Neural progenitor cell (in vitro differentiated cells): Measurements from ENCODE around the gene PUS1. TPM values are rescaled to one million over a fixed set of nuclear protein-coding genes. Genes with fewer than 3 reads are reported as not detected.
A peak's percentile ranks its signal among the peaks of the same experiment; 100 is the strongest.

ENCODE experiments used
- DNase-seq: peaks from one replicate; pipeline ENCODE4 v3.0.0-alpha.2; 2016; ENCODE audit warnings: low spot score
- H2AFZ ChIP-seq: fragments of 200-600 bp; sonication (generic); replicated peaks from 2 replicates; pipeline ENCODE4 v1.6.1; 2016; ENCODE audit warnings: antibody characterized with exemption
- H3F3A ChIP-seq: fragments of 200-600 bp; sonication (generic); 2 replicates; pipeline ENCODE4 v1.6.1; 2016; ENCODE audit warnings: antibody characterized with exemption, low read depth
- H3K27ac ChIP-seq: fragments of 200-600 bp; sonication (generic); 2 replicates; pipeline ENCODE4 v1.5.1; 2016; ENCODE audit warnings: mild to moderate bottlenecking
- H3K27me3 ChIP-seq: fragments of 200-600 bp; sonication (generic); 2 replicates; pipeline ENCODE4 v1.6.1; 2016; ENCODE audit warnings: mild to moderate bottlenecking, moderate library complexity
- H3K36me3 ChIP-seq: fragments of 200-600 bp; sonication (generic); 2 replicates; pipeline ENCODE4 v1.5.1; 2016
- H3K4me1 ChIP-seq: fragments of 200-600 bp; sonication (generic); 2 replicates; pipeline ENCODE4 v1.6.1; 2016; ENCODE audit warnings: mixed run types
- H3K4me2 ChIP-seq: fragments of 200-600 bp; sonication (generic); 2 replicates; pipeline ENCODE4 v1.6.1; 2016
- H3K4me3 ChIP-seq: fragments of 200-600 bp; sonication (generic); 2 replicates; pipeline ENCODE4 v1.5.1; 2016
- H3K79me2 ChIP-seq: fragments of 200-600 bp; sonication (generic); 2 replicates; pipeline ENCODE4 v1.6.1; 2016; ENCODE audit warnings: low read depth
- H3K9ac ChIP-seq: fragments of 200-600 bp; sonication (generic); 2 replicates; pipeline ENCODE4 v1.6.1; 2016
- H3K9me3 ChIP-seq: fragments of 200-600 bp; sonication (generic); 2 replicates; pipeline ENCODE4 v1.5.1; 2016; ENCODE audit warnings: low read depth
- H4K20me1 ChIP-seq: fragments of 200-600 bp; sonication (generic); 2 replicates; pipeline ENCODE4 v1.6.1; 2016; ENCODE audit warnings: low read depth
- H3K27ac Mint-ChIP-seq: 3 replicates; pipeline ENCODE4 v1.8.0; 2021; ENCODE audit warnings: mixed read lengths
- H3K27me3 Mint-ChIP-seq: 2 replicates; pipeline ENCODE4 v1.8.0; 2022; ENCODE audit warnings: low read depth, mild to moderate bottlenecking, inconsistent platforms, moderate library complexity, mixed read lengths; ENCODE audit not compliant: insufficient read depth
- H3K36me3 Mint-ChIP-seq: 3 replicates; pipeline ENCODE4 v1.8.0; 2021; ENCODE audit warnings: mixed read lengths
- H3K4me1 Mint-ChIP-seq: 3 replicates; pipeline ENCODE4 v1.8.0; 2021; ENCODE audit warnings: mixed read lengths
- H3K4me3 Mint-ChIP-seq: 3 replicates; pipeline ENCODE4 v1.8.0; 2021; ENCODE audit warnings: mild to moderate bottlenecking, moderate library complexity, mixed read lengths
- H3K9me3 Mint-ChIP-seq: 3 replicates; pipeline ENCODE4 v1.8.0; 2020; ENCODE audit warnings: mixed read lengths
- CTCF ChIP-seq: fragments of 200-600 bp; sonication (generic); IDR thresholded peaks from 2 replicates; pipeline ENCODE4 v1.5.1; 2017; ENCODE audit warnings: antibody characterized with exemption, mild to moderate bottlenecking
- EZH2 ChIP-seq: fragments of 200-600 bp; sonication (generic); IDR thresholded peaks from 2 replicates; pipeline ENCODE4 v1.6.1; 2017; ENCODE audit warnings: antibody characterized with exemption, mild to moderate bottlenecking, moderate library complexity
- EZH2phosphoT487 ChIP-seq: fragments of 200-600 bp; sonication (generic); IDR thresholded peaks from 2 replicates; pipeline ENCODE4 v1.6.1; 2017; ENCODE audit warnings: antibody characterized with exemption
- total RNA-seq: library from RNA; depleted of rRNA; stranded (reverse); fragments of >200 nt; gene quantifications from 2 replicates; pipeline ENCODE4 v1.2.3, GENCODE V29; 2015; ENCODE audit warnings: low replicate concordance

Gene PUS1
- total RNA-seq, 1 donor from 2014 or later: 15.9 TPM

- Histone ChIP-seq H3K9me3 (no peaks in the 10 kb centered on the region), H3K27me3 (no peaks in the 10 kb centered on the region), H2AFZ (no peak overlapping the region), H3K9ac (no peak overlapping the region), H3K36me3 (no peaks in the 10 kb centered on the region), H3K4me1 (no peaks in the 10 kb centered on the region), H3K4me3 (no peak overlapping the region), H3K4me2 (no peak overlapping the region), H3K79me2 (peaks cover 100% of the 10 kb centered on the region), H3F3A (no peaks in the 10 kb centered on the region), H4K20me1 (peaks cover 1% of the 10 kb centered on the region), H3K27ac (no peak overlapping the region)
- Mint-ChIP-seq H3K27ac (no peak overlapping the region), H3K36me3 (peaks cover 18% of the 10 kb centered on the region), H3K9me3 (no peaks in the 10 kb centered on the region), H3K4me1 (no peaks in the 10 kb centered on the region), H3K4me3 (no peak overlapping the region), H3K27me3 (peaks cover 7% of the 10 kb centered on the region)
- TF ChIP-seq CTCF (no peak), EZH2 (no peak), EZH2phosphoT487 (no peak)
- DNase-seq: no peak
These were observed 42.1 kb downstream of the PUS1 start for GRCh38 chr12:131971226-131971625.

DNA sequence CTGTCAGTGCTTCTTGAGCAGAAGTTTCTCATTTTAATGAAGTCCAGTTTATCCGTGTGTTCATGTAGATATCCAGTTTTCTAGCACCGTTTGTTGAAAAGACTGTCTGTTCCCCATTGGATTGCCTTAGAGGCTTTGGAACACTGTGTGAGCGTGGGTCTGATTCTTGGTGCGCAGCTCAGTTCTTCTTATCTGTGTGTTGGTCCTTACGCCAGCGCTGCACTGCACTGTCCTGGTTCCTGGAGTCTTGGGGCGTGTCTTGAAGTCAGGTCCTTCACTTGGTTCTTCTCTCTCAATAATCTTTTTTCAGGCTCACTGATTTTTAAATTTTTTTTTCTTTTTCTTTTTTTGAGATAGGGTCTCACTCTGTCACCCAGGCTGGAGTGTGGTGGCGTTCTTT, 46.2 kb downstream of the PUS1 start:
- H3K9ac ChIP-seq: no peak overlapping the region
- DNase-seq: no peak
- Mint-ChIP-seq H3K9me3 (no peaks in the 10 kb centered on the region), H3K36me3 (peaks cover 18% of the 10 kb centered on the region), H3K4me1 (no peaks in the 10 kb centered on the region), H3K27ac (peak overlapping the region; percentile 32), H3K27me3 (peaks cover 4% of the 10 kb centered on the region), H3K4me3 (no peak overlapping the region)
- no peak overlapping the region for H2AFZ ChIP-seq
- no peak for TF ChIP-seq EZH2phosphoT487
- TF ChIP-seq EZH2: no peak
- no peak for TF ChIP-seq CTCF
- H3K27me3 ChIP-seq: no peaks in the 10 kb centered on the region
- no peak overlapping the region for H3K4me2 ChIP-seq
- H3K4me3 ChIP-seq: no peak overlapping the region
- no peaks in the 10 kb centered on the region for H3K9me3 ChIP-seq
- H3K36me3 ChIP-seq: no peaks in the 10 kb centered on the region
- H4K20me1 ChIP-seq: no peaks in the 10 kb centered on the region
- no peaks in the 10 kb centered on the region for H3K4me1 ChIP-seq
- no peak overlapping the region for H3K27ac ChIP-seq
- no peaks in the 10 kb centered on the region for H3F3A ChIP-seq
- peaks cover 91% of the 10 kb centered on the region for H3K79me2 ChIP-seq

DNA sequence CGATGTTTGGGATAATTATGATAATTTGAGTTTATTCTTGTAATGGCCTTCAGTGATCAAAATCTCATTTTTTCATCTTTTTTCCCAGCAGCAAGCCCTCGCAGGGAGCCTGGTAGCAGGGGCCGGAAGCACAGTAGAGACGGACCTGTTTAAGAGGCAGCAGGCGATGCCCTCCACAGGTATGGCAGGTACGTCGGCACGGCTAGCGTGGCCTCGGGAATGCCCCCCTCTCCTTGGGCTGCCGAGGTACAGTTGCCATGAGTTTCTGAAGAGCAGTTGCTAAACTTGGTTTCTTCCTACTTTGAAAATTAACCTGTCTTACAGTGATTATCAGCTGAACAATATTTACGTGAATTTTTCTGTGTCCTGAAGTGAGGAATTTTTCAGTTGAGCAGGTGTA, 50.5 kb downstream of the PUS1 start:
- no peak overlapping the region for H3K27ac ChIP-seq

More for the DNA sequence above, 50.5 kb downstream of the PUS1 start:
- no peaks in the 10 kb centered on the region for H3K4me1 ChIP-seq
- no peaks in the 10 kb centered on the region for H3K36me3 ChIP-seq
- no peaks in the 10 kb centered on the region for H3F3A ChIP-seq
- no peaks in the 10 kb centered on the region for H4K20me1 ChIP-seq
- DNase-seq: no peak
- no peak for TF ChIP-seq CTCF
- no peak for TF ChIP-seq EZH2phosphoT487
- no peak for TF ChIP-seq EZH2
- no peak overlapping the region for H3K4me3 ChIP-seq
- H3K9ac ChIP-seq: no peak overlapping the region
- H2AFZ ChIP-seq: no peak overlapping the region
- no peaks in the 10 kb centered on the region for H3K27me3 ChIP-seq
- H3K4me1 Mint-ChIP-seq: no peaks in the 10 kb centered on the region
- H3K27me3 Mint-ChIP-seq: no peaks in the 10 kb centered on the region
- no peak overlapping the region for H3K4me2 ChIP-seq
- H3K27ac Mint-ChIP-seq: no peak overlapping the region
- H3K4me3 Mint-ChIP-seq: no peak overlapping the region
- H3K9me3 ChIP-seq: no peaks in the 10 kb centered on the region
- peaks cover 11% of the 10 kb centered on the region for H3K36me3 Mint-ChIP-seq
- peaks cover 47% of the 10 kb centered on the region for H3K79me2 ChIP-seq
- no peaks in the 10 kb centered on the region for H3K9me3 Mint-ChIP-seq
